Measurements from ENCODE around the gene SSTR3. TPM values are rescaled to one million over a fixed set of nuclear protein-coding genes. Genes with fewer than 3 reads are reported as not detected.

The SSTR3 gene
- total and polyA plus RNA-seq, 2 donors (not counting 1 experiment from before 2014, with no cell fraction given): not detected

GRCh38 chr22:37184380-37184755, 27.9 kb downstream of the SSTR3 start:
- H3K9me3 ChIP-seq (ENCODE audit: control insufficient read depth, insufficient read depth, low read depth, low read length): no peaks in the 10 kb centered on the region
- H3K9ac ChIP-seq (ENCODE audit: insufficient read depth, low read length): no peak overlapping the region
- H3K27ac ChIP-seq (ENCODE audit: insufficient read depth, low read length): no peak overlapping the region
- H3K4me3 ChIP-seq (replicated peaks in 1 of 4; ENCODE audit: control extremely low read depth in 1 of 4, insufficient read depth in 1 of 4, low read depth in 3 of 4, low read length in 4 of 4): no peak overlapping the region
- H3K4me2 ChIP-seq (ENCODE audit: extremely low read depth, insufficient read depth, low read length): no peak overlapping the region
- H3K79me2 ChIP-seq (ENCODE audit: control insufficient read depth, insufficient read depth, low read length): no peaks in the 10 kb centered on the region
- H3K4me1 ChIP-seq (ENCODE audit: control insufficient read depth, extremely low read depth, insufficient read depth, low read length): peaks cover 18% of the 10 kb centered on the region
- H3K36me3 ChIP-seq (ENCODE audit: control insufficient read depth, insufficient read depth, low read length): peaks cover 2% of the 10 kb centered on the region
- H3K27me3 ChIP-seq (ENCODE audit: control insufficient read depth, insufficient read depth, low read length): no peaks in the 10 kb centered on the region
- DNase-seq (ENCODE audit: low read depth in 2 of 2): no peak
- peaks cover 2% of the 10 kb centered on the region for H4K20me1 ChIP-seq (ENCODE audit: control insufficient read depth, extremely low read depth, insufficient read depth, low read length)
- no peak overlapping the region for H2AFZ ChIP-seq (ENCODE audit: low read length)
- TF ChIP-seq EZH2 (IDR thresholded peaks at IDR 0.05; ENCODE audit: low read length, missing control alignments) (no peak), CTCF (conservative IDR thresholded peaks at IDR 0.05 in 1 of 2, IDR thresholded peaks at IDR 0.05 in 1 of 2; ENCODE audit: low read depth in 1 of 2, low read length in 2 of 2) (no peak)

GRCh38 chr22:37183432-37184379, 28.6 kb downstream of the SSTR3 start:
- Histone ChIP-seq H3K9me3 (ENCODE audit: control insufficient read depth, insufficient read depth, low read depth, low read length) (no peaks in the 10 kb centered on the region), H3K4me1 (ENCODE audit: control insufficient read depth, extremely low read depth, insufficient read depth, low read length) (peaks cover 12% of the 10 kb centered on the region), H3K27ac (ENCODE audit: insufficient read depth, low read length) (no peak overlapping the region), H3K9ac (ENCODE audit: insufficient read depth, low read length) (no peak overlapping the region), H3K36me3 (ENCODE audit: control insufficient read depth, insufficient read depth, low read length) (peaks cover 2% of the 10 kb centered on the region), H3K4me2 (ENCODE audit: extremely low read depth, insufficient read depth, low read length) (no peak overlapping the region), H3K79me2 (ENCODE audit: control insufficient read depth, insufficient read depth, low read length) (no peaks in the 10 kb centered on the region), H3K4me3 (replicated peaks in 1 of 4; ENCODE audit: control extremely low read depth in 1 of 4, insufficient read depth in 1 of 4, low read depth in 3 of 4, low read length in 4 of 4) (no peak overlapping the region), H4K20me1 (ENCODE audit: control insufficient read depth, extremely low read depth, insufficient read depth, low read length) (peaks cover 2% of the 10 kb centered on the region), H3K27me3 (ENCODE audit: control insufficient read depth, insufficient read depth, low read length) (no peaks in the 10 kb centered on the region), H2AFZ (ENCODE audit: low read length) (no peak overlapping the region)
- TF ChIP-seq CTCF (conservative IDR thresholded peaks at IDR 0.05 in 1 of 2, IDR thresholded peaks at IDR 0.05 in 1 of 2; ENCODE audit: low read depth in 1 of 2, low read length in 2 of 2) (no peak), EZH2 (IDR thresholded peaks at IDR 0.05; ENCODE audit: low read length, missing control alignments) (no peak)
- no peak for DNase-seq (ENCODE audit: low read depth in 2 of 2)

GRCh38 chr22:37182949-37183245, 29.4 kb downstream of the SSTR3 start:
- H3K27me3 ChIP-seq (ENCODE audit: control insufficient read depth, insufficient read depth, low read length): no peaks in the 10 kb centered on the region
- no peak for DNase-seq (ENCODE audit: low read depth in 2 of 2)
- no peak overlapping the region for H2AFZ ChIP-seq (ENCODE audit: low read length)
- TF ChIP-seq CTCF (conservative IDR thresholded peaks at IDR 0.05 in 1 of 2, IDR thresholded peaks at IDR 0.05 in 1 of 2; ENCODE audit: low read depth in 1 of 2, low read length in 2 of 2) (no peak), EZH2 (IDR thresholded peaks at IDR 0.05; ENCODE audit: low read length, missing control alignments) (no peak)
- H3K4me3 ChIP-seq (replicated peaks in 1 of 4; ENCODE audit: control extremely low read depth in 1 of 4, insufficient read depth in 1 of 4, low read depth in 3 of 4, low read length in 4 of 4): no peak overlapping the region
- no peaks in the 10 kb centered on the region for H3K9me3 ChIP-seq (ENCODE audit: control insufficient read depth, insufficient read depth, low read depth, low read length)
- peaks cover 2% of the 10 kb centered on the region for H4K20me1 ChIP-seq (ENCODE audit: control insufficient read depth, extremely low read depth, insufficient read depth, low read length)
- no peaks in the 10 kb centered on the region for H3K79me2 ChIP-seq (ENCODE audit: control insufficient read depth, insufficient read depth, low read length)
- peaks cover 2% of the 10 kb centered on the region for H3K36me3 ChIP-seq (ENCODE audit: control insufficient read depth, insufficient read depth, low read length)
- peaks cover 5% of the 10 kb centered on the region for H3K4me1 ChIP-seq (ENCODE audit: control insufficient read depth, extremely low read depth, insufficient read depth, low read length)
- no peak overlapping the region for H3K9ac ChIP-seq (ENCODE audit: insufficient read depth, low read length)
- no peak overlapping the region for H3K27ac ChIP-seq (ENCODE audit: insufficient read depth, low read length)
- H3K4me2 ChIP-seq (ENCODE audit: extremely low read depth, insufficient read depth, low read length): no peak overlapping the region
